ENCODE measurements around the gene RAB26. TPM values are rescaled to one million over a fixed set of nuclear protein-coding genes. Genes with fewer than 3 reads are reported as not detected.

The RAB26 gene
- total and polyA plus RNA-seq, 2 donors, result 0.28 to 2.6 TPM

DNA sequence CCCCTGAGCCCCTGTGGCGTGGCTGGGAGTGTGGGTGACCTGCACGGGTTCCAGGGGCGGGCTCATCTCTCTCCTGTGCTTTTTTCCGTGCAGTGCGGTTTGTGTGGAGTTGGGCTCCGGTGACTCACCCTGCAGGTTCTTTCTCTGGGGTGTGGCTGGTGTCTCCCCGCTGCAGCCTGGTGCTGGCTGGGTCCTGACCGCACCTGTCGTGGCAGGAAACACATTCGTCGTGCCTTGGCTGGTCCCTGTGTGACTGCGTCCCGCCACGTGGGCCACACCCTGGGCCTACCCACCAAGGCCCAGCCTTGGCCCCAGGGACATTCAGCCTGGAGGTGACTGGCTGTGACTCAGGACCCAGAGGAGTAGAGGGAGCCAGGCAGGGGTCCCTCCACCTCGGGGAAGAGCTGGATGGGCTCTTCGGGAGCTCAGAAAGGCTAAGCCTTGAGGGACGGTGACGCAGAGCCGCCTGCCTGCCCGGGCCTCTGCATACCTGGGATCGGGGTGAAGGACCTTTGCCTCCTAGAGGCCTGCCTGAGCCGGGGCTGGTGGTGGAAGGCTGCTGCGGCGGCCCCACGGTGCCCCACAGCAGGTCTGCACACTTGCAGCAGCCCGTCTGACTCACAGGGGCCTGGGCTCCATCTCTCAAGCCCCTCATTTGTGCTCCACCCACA is 14.9 kb downstream of the RAB26 start:
- WGBS, result 92% methylated on average over 26 of the region's 26 CpGs
- Histone ChIP-seq H3K27me3 (ENCODE audit: control insufficient read depth in 2 of 2, insufficient read depth in 1 of 2, low read length in 1 of 2) (no peaks in the 10 kb centered on the region), H3K4me1 (ENCODE audit: control insufficient read depth in 2 of 2, insufficient read depth in 2 of 2, low read length in 2 of 2) (peaks cover 0 to 2% of the 10 kb centered on the region in 2 donors), H3K27ac (ENCODE audit: low read depth in 1 of 2, low read length in 1 of 2) (no peak overlapping the region), H3K9me3 (ENCODE audit: control insufficient read depth in 2 of 2, insufficient read depth in 1 of 2, low read length in 1 of 2) (peaks cover 0 to 23% of the 10 kb centered on the region in 2 donors), H3K36me3 (ENCODE audit: control insufficient read depth in 2 of 2, insufficient read depth in 2 of 2, low read length in 1 of 2) (peaks cover 28 to 42% of the 10 kb centered on the region in 2 donors), H3K4me3 (ENCODE audit: low read length in 2 of 2) (no peak overlapping the region)
- no peak for DNase-seq (ENCODE audit: low read depth in 6 of 9, low spot score in 9 of 9)

DNA sequence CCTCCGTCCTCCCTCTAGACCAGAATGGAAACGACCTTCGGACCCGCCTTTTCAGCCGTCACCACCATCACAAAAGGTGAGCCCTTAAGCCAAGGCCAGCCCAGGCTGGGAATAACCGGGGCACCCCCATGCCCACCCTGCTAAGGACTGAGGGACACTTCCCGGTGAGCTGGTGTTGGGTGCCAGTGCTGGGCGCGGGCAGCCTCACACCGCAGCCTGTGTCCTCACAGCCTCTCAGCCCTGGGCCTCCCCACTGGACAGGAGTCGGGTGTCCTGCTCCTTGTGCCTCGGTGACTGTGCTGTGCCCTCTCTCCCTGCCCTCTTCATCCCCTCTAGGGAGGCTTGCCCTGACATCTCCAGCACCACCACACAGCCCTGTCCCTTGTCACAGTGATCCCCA is 17.4 kb downstream of the RAB26 start:
- DNase-seq (ENCODE audit: low read depth in 6 of 9, low spot score in 9 of 9), result no peak
- Histone ChIP-seq H3K4me1 (ENCODE audit: control insufficient read depth in 2 of 2, insufficient read depth in 2 of 2, low read length in 2 of 2) (no peaks in the 10 kb centered on the region), H3K9me3 (ENCODE audit: control insufficient read depth in 2 of 2, insufficient read depth in 1 of 2, low read length in 1 of 2) (peaks cover 0 to 23% of the 10 kb centered on the region in 2 donors), H3K27me3 (ENCODE audit: control insufficient read depth in 2 of 2, insufficient read depth in 1 of 2, low read length in 1 of 2) (no peaks in the 10 kb centered on the region), H3K4me3 (ENCODE audit: low read length in 2 of 2) (no peak overlapping the region), H3K36me3 (ENCODE audit: control insufficient read depth in 2 of 2, insufficient read depth in 2 of 2, low read length in 1 of 2) (peaks cover 41 to 51% of the 10 kb centered on the region in 2 donors), H3K27ac (ENCODE audit: low read depth in 1 of 2, low read length in 1 of 2) (no peak overlapping the region)
- WGBS, result 97% methylated on average over 12 of the region's 12 CpGs

DNA sequence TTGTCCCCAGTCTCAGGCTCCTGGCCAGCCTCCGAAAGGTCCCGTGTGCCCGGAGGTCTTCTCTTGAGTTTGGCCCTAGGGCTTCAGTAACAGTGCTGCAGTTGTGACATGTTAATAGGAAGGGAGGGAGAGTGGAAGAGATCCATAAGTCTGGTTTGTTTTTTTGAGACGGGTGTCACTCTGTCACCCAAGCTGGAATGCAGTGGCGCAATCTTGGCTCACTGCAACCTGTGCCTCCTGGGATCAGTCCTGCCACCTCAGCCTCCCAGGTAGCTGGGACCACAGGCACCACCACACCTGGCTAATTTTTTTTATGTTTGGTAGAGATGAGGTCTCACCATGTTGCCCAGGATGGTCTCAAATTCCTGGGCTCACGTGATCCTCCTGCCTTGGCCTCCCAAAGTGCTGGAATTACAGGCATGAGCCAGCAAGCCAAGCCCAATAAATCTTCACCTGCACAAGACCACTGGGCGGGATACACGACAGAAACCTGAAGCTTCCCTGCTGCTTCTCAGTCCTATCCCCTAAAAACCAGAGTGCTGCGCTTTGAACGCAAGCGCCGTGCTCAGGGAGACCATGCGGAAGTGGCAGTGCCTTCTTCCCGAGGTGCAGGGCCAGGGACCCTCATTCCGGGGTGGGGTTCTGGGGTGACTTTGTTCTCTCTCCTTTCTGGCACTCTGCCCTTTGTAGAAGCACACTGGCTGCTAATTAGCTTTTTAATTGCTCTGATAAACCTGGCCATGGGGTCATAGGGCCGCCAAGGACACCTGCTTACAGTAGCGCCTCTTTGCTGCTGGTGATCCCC is 18.0 kb downstream of the RAB26 start:
- DNase-seq (ENCODE audit: low read depth in 6 of 9, low spot score in 9 of 9), result no peak
- Histone ChIP-seq H3K36me3 (ENCODE audit: control insufficient read depth in 2 of 2, insufficient read depth in 2 of 2, low read length in 1 of 2) (peaks cover 44 to 56% of the 10 kb centered on the region in 2 donors), H3K9me3 (ENCODE audit: control insufficient read depth in 2 of 2, insufficient read depth in 1 of 2, low read length in 1 of 2) (peaks cover 0 to 23% of the 10 kb centered on the region in 2 donors), H3K27ac (ENCODE audit: low read depth in 1 of 2, low read length in 1 of 2) (no peak overlapping the region), H3K27me3 (ENCODE audit: control insufficient read depth in 2 of 2, insufficient read depth in 1 of 2, low read length in 1 of 2) (no peaks in the 10 kb centered on the region), H3K4me3 (ENCODE audit: low read length in 2 of 2) (no peak overlapping the region), H3K4me1 (ENCODE audit: control insufficient read depth in 2 of 2, insufficient read depth in 2 of 2, low read length in 2 of 2) (no peaks in the 10 kb centered on the region)
- WGBS, result 97% methylated on average over 17 of the region's 17 CpGs

DNA sequence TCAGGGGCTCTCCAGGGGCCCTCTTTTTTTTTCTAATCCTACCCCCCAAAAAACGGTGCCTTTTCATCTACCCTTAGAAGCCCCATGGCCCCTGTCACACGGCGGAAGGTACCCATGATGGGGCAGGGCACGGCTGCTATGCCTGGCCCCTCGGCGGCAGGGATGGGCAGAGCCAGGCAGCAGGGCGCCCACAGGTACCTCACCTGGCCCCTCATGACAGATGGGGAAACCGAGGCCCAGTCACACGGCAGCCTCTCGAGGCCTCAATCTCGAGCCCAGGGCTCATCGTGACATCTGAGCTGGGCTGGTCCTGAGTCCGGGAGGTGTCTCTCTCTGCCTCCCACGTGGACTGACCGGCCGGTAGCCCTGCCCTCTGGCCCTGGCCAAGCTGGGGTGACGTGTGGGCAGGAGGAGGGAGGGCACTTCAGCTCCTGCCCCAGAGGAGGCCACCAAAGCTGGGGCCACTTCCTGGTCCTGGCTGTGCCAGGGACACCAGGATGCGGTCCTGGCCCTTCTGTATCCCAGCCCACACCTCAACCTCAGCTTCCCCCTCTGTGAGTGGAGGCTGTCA is 18.7 kb downstream of the RAB26 start:
- H3K27me3 ChIP-seq (ENCODE audit: control insufficient read depth in 2 of 2, insufficient read depth in 1 of 2, low read length in 1 of 2), result no peaks in the 10 kb centered on the region
- H3K4me3 ChIP-seq (ENCODE audit: low read length in 2 of 2), result no peak overlapping the region
- H3K9me3 ChIP-seq (ENCODE audit: control insufficient read depth in 2 of 2, insufficient read depth in 1 of 2, low read length in 1 of 2), result peaks cover 0 to 23% of the 10 kb centered on the region in 2 donors
- peaks cover 51 to 62% of the 10 kb centered on the region in 2 donors for H3K36me3 ChIP-seq (ENCODE audit: control insufficient read depth in 2 of 2, insufficient read depth in 2 of 2, low read length in 1 of 2)
- DNase-seq (ENCODE audit: low read depth in 6 of 9, low spot score in 9 of 9), result no peak
- no peak overlapping the region for H3K27ac ChIP-seq (ENCODE audit: low read depth in 1 of 2, low read length in 1 of 2)
- 98% methylated on average over 18 of the region's 18 CpGs for WGBS
- no peaks in the 10 kb centered on the region for H3K4me1 ChIP-seq (ENCODE audit: control insufficient read depth in 2 of 2, insufficient read depth in 2 of 2, low read length in 2 of 2)

DNA sequence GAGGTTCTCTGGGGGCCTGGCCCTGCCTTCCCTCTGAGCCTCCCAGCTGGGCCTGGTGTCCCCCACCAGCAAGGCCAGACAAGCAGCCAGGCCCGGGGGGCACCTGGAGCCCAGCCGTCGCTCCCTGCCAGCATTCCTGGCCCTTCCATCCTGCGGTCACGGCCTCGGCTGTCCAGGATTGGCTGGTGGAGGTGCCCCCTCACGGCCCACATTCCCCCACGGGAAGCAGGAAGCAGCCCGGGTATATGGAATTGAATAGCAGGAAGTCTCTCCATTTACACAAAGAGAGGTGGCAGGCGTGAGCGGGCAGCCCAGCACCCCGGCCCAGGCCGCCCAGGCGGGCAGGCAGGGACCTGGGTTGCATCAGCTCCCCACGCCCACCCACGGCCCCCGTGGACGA is 21.7 kb downstream of the RAB26 start:
- Histone ChIP-seq H3K27me3 (ENCODE audit: control insufficient read depth in 2 of 2, insufficient read depth in 1 of 2, low read length in 1 of 2) (no peaks in the 10 kb centered on the region), H3K27ac (ENCODE audit: low read depth in 1 of 2, low read length in 1 of 2) (no peak overlapping the region), H3K4me1 (ENCODE audit: control insufficient read depth in 2 of 2, insufficient read depth in 2 of 2, low read length in 2 of 2) (no peaks in the 10 kb centered on the region), H3K9me3 (ENCODE audit: control insufficient read depth in 2 of 2, insufficient read depth in 1 of 2, low read length in 1 of 2) (peaks cover 0 to 5% of the 10 kb centered on the region in 2 donors), H3K4me3 (ENCODE audit: low read length in 2 of 2) (no peak overlapping the region), H3K36me3 (ENCODE audit: control insufficient read depth in 2 of 2, insufficient read depth in 2 of 2, low read length in 1 of 2) (peaks cover 64 to 80% of the 10 kb centered on the region in 2 donors)
- WGBS, result 97% methylated on average over 18 of the region's 18 CpGs
- no peak for DNase-seq (ENCODE audit: low read depth in 6 of 9, low spot score in 9 of 9)

DNA sequence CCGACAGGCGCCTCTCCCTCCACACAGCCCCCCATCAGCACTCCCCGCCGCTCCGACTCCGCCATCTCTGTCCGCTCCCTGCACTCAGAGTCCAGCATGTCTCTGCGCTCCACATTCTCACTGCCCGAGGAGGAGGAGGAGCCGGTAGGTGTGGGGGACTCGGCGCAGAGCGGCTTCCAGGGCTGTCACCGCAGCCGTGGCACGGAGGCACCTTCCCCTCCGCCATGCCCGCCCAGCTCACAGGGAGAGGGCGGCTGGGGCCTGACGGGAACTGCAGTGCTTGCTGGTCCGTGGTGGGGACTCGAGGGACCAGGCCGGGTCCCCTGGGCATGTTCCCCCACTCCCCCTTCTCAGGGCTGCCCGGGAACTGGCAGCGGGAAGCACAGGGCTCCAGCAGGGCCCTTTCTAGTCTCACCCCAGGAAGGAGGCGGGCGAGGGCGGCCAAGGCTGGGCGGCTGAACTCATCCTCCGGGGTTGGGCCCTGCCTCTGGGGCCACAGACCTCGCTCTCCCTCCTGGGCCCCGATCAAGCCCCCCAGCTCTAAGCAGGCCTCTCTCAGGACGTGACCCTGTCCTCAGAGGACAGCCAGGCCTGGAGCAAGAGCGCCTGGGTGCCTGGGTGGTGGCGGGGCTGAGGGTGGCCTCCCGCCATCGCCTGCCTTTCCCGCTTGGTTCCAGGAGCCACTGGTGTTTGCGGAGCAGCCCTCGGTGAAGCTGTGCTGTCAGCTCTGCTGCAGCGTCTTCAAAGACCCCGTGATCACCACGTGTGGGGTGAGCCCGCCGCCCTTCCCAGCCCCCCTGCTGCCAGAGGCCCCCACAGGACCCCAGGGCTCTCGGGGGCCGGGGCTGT is 22.4 kb downstream of the RAB26 start:
- H3K4me1 ChIP-seq (ENCODE audit: control insufficient read depth in 2 of 2, insufficient read depth in 2 of 2, low read length in 2 of 2), result no peaks in the 10 kb centered on the region
- 97% methylated on average over 47 of the region's 47 CpGs for WGBS
- no peak overlapping the region for H3K4me3 ChIP-seq (ENCODE audit: low read length in 2 of 2)
- H3K9me3 ChIP-seq (ENCODE audit: control insufficient read depth in 2 of 2, insufficient read depth in 1 of 2, low read length in 1 of 2), result no peaks in the 10 kb centered on the region
- H3K27ac ChIP-seq (ENCODE audit: low read depth in 1 of 2, low read length in 1 of 2), result no peak overlapping the region
- H3K36me3 ChIP-seq (ENCODE audit: control insufficient read depth in 2 of 2, insufficient read depth in 2 of 2, low read length in 1 of 2), result peaks cover 68 to 82% of the 10 kb centered on the region in 2 donors
- DNase-seq (ENCODE audit: low read depth in 6 of 9, low spot score in 9 of 9), result no peak
- H3K27me3 ChIP-seq (ENCODE audit: control insufficient read depth in 2 of 2, insufficient read depth in 1 of 2, low read length in 1 of 2), result no peaks in the 10 kb centered on the region

DNA sequence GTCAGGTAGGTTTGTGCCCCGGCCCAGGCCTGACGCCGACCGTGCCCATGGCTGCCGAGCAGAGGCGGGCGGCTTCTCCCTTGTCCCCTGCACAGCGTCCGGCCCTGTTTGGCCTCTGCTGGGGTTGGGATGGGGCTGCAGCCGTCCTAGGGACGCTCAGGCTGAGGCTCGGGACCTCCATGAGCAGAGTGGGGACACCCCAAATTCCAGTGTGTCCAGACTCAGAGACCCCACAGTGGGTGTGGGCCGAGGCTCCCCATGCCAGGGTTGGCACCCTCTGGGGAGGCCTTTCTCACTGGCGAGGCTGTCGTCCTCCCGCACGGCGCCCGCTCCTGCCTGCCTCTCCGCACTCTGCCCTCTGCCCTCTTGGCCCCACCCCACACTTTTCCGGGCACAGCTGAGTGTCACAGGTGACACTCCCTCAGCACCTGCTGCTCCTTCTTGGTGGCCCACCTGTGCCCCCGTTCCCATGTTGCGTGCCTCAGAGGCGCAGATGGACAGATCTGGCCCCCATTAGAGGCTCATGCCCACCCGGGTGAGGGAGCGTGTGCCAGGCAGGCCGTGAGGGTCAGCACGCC is 23.3 kb downstream of the RAB26 start:
- DNase-seq (ENCODE audit: low read depth in 6 of 9, low spot score in 9 of 9), result no peak
- H3K27ac ChIP-seq (ENCODE audit: low read depth in 1 of 2, low read length in 1 of 2), result no peak overlapping the region
- 98% methylated on average over 28 of the region's 28 CpGs for WGBS
- no peaks in the 10 kb centered on the region for H3K4me1 ChIP-seq (ENCODE audit: control insufficient read depth in 2 of 2, insufficient read depth in 2 of 2, low read length in 2 of 2)
- no peaks in the 10 kb centered on the region for H3K27me3 ChIP-seq (ENCODE audit: control insufficient read depth in 2 of 2, insufficient read depth in 1 of 2, low read length in 1 of 2)
- no peaks in the 10 kb centered on the region for H3K9me3 ChIP-seq (ENCODE audit: control insufficient read depth in 2 of 2, insufficient read depth in 1 of 2, low read length in 1 of 2)
- H3K4me3 ChIP-seq (ENCODE audit: low read length in 2 of 2), result no peak overlapping the region
- peaks cover 66 to 82% of the 10 kb centered on the region in 2 donors for H3K36me3 ChIP-seq (ENCODE audit: control insufficient read depth in 2 of 2, insufficient read depth in 2 of 2, low read length in 1 of 2)

DNA sequence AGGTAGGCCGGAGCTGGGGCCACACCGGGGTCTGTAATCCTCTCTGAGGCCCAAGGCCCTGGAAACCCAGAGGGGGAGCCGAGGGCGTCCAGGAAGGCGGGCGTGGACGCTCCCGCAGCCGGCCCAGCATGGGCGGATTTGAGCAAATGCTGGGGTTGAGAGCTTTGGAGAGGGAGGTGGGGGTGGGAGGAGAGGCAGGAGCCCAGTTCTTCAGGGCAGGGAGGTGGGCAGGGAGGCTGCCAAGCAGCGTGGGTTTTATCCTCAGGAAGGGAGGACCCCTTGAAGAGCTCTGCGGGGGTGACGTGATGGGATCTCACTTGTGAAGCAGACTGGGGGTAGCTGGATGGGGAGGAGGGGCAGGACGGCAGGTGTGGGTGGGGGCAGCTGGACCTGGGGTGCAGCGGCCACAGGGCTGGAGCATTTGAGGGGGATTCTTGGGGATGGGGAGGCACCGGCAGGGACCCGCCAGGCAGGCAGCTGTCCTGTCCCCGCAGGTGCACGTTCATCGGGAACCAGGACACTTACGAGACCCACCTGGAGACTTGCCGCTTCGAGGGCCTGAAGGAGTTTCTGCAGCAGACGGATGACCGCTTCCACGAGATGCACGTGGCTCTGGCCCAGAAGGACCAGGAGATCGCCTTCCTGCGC is 24.4 kb downstream of the RAB26 start:
- Histone ChIP-seq H3K4me3 (ENCODE audit: low read length in 2 of 2) (no peak overlapping the region), H3K4me1 (ENCODE audit: control insufficient read depth in 2 of 2, insufficient read depth in 2 of 2, low read length in 2 of 2) (no peaks in the 10 kb centered on the region), H3K27ac (ENCODE audit: low read depth in 1 of 2, low read length in 1 of 2) (no peak overlapping the region), H3K9me3 (ENCODE audit: control insufficient read depth in 2 of 2, insufficient read depth in 1 of 2, low read length in 1 of 2) (no peaks in the 10 kb centered on the region), H3K36me3 (ENCODE audit: control insufficient read depth in 2 of 2, insufficient read depth in 2 of 2, low read length in 1 of 2) (peaks cover 62 to 79% of the 10 kb centered on the region in 2 donors), H3K27me3 (ENCODE audit: control insufficient read depth in 2 of 2, insufficient read depth in 1 of 2, low read length in 1 of 2) (no peaks in the 10 kb centered on the region)
- WGBS, result 98% methylated on average over 29 of the region's 29 CpGs
- no peak for DNase-seq (ENCODE audit: low read depth in 6 of 9, low spot score in 9 of 9)
